ENCODE measurements around the gene TRIM9.
"Not testable (repeated sequence)": the region's sequence is repeated elsewhere in the genome, so short reads cannot be mapped to it uniquely, and the experiment has no call there.

Gene TRIM9

GRCh38 chr14:50998612-50999011 lies 96.3 kb downstream of the TRIM9 start:
- no peak overlapping the region for H3K4me3 ChIP-seq (ENCODE audit: low read length)
- H3K27ac ChIP-seq (ENCODE audit: low read length), result no peak overlapping the region
- DNase-seq, result no peak
- H3K4me1 ChIP-seq (ENCODE audit: low read length), result no peaks in the 10 kb centered on the region
- H3K4me2 ChIP-seq (ENCODE audit: low read depth, low read length), result no peak overlapping the region
- H3K9me2 ChIP-seq (replicated peaks; ENCODE audit: insufficient read depth, low read length), result no peaks in the 10 kb centered on the region
- H2AFZ ChIP-seq (ENCODE audit: low read length), result no peak overlapping the region
- H4K20me1 ChIP-seq (ENCODE audit: insufficient read depth, low read length), result no peaks in the 10 kb centered on the region
- H3F3A ChIP-seq (ENCODE audit: insufficient read depth, low read length), result no peaks in the 10 kb centered on the region
- no peak overlapping the region for H3K9ac ChIP-seq (ENCODE audit: low read length)
- H3K79me2 ChIP-seq (ENCODE audit: low read length), result no peaks in the 10 kb centered on the region
- TF ChIP-seq EZH2phosphoT487 (IDR thresholded peaks at IDR 0.05; ENCODE audit: low read length) (no peak), CTCF (IDR thresholded peaks at IDR 0.05; ENCODE audit: low read length) (no peak), EZH2 (optimal IDR thresholded peaks at IDR 0.05; ENCODE audit: low read depth, low read length) (no peak)
- no peaks in the 10 kb centered on the region for H3K9me3 ChIP-seq (replicated peaks; ENCODE audit: insufficient read depth, low read length)
- H3K36me3 ChIP-seq (replicated peaks; ENCODE audit: insufficient read depth, low read length), result no peaks in the 10 kb centered on the region
- no peaks in the 10 kb centered on the region for H3K27me3 ChIP-seq (replicated peaks; ENCODE audit: insufficient read depth, low read length)

- TF ChIP-seq EZH2 (optimal IDR thresholded peaks at IDR 0.05; ENCODE audit: low read depth, low read length) (no peak), CTCF (IDR thresholded peaks at IDR 0.05; ENCODE audit: low read length) (no peak)
- Histone ChIP-seq H3K4me1 (ENCODE audit: low read length) (no peaks in the 10 kb centered on the region), H3K36me3 (replicated peaks; ENCODE audit: insufficient read depth, low read length) (no peaks in the 10 kb centered on the region)
Observed at GRCh38 chr14:50997712-50998111, 97.2 kb downstream of the TRIM9 start.

GRCh38 chr14:50994158-50994557 lies 100.7 kb downstream of the TRIM9 start:
- H2AFZ ChIP-seq (ENCODE audit: low read length); H3K27ac ChIP-seq (ENCODE audit: low read length); H3K36me3 ChIP-seq (replicated peaks; ENCODE audit: insufficient read depth, low read length); DNase-seq; H3K79me2 ChIP-seq (ENCODE audit: low read length); H3K4me1 ChIP-seq (ENCODE audit: low read length); H3K27me3 ChIP-seq (replicated peaks; ENCODE audit: insufficient read depth, low read length); H3K9me3 ChIP-seq (replicated peaks; ENCODE audit: insufficient read depth, low read length); H3K4me3 ChIP-seq (ENCODE audit: low read length); H3K9me2 ChIP-seq (replicated peaks; ENCODE audit: insufficient read depth, low read length); H3K4me2 ChIP-seq (ENCODE audit: low read depth, low read length); H4K20me1 ChIP-seq (ENCODE audit: insufficient read depth, low read length); H3F3A ChIP-seq (ENCODE audit: insufficient read depth, low read length); H3K9ac ChIP-seq (ENCODE audit: low read length): not testable (repeated sequence)

More at GRCh38 chr14:50997712-50998111, 97.2 kb downstream of the TRIM9 start:
- H3F3A ChIP-seq (ENCODE audit: insufficient read depth, low read length), result no peaks in the 10 kb centered on the region
- no peak overlapping the region for H2AFZ ChIP-seq (ENCODE audit: low read length)
- DNase-seq, result no peak
- no peak overlapping the region for H3K4me2 ChIP-seq (ENCODE audit: low read depth, low read length)
- no peaks in the 10 kb centered on the region for H3K27me3 ChIP-seq (replicated peaks; ENCODE audit: insufficient read depth, low read length)
- H3K4me3 ChIP-seq (ENCODE audit: low read length), result no peak overlapping the region
- H3K9ac ChIP-seq (ENCODE audit: low read length), result no peak overlapping the region
- no peak overlapping the region for H3K27ac ChIP-seq (ENCODE audit: low read length)
- no peaks in the 10 kb centered on the region for H3K79me2 ChIP-seq (ENCODE audit: low read length)
- no peaks in the 10 kb centered on the region for H3K9me3 ChIP-seq (replicated peaks; ENCODE audit: insufficient read depth, low read length)
- no peaks in the 10 kb centered on the region for H4K20me1 ChIP-seq (ENCODE audit: insufficient read depth, low read length)
- no peaks in the 10 kb centered on the region for H3K9me2 ChIP-seq (replicated peaks; ENCODE audit: insufficient read depth, low read length)

GRCh38 chr14:50985859-50986331 lies 109.0 kb downstream of the TRIM9 start:
- no peak overlapping the region for H3K27ac ChIP-seq (ENCODE audit: low read length)
- no peak overlapping the region for H2AFZ ChIP-seq (ENCODE audit: low read length)
- DNase-seq, result no peak
- H3K9ac ChIP-seq (ENCODE audit: low read length), result no peak overlapping the region
- no peaks in the 10 kb centered on the region for H3F3A ChIP-seq (ENCODE audit: insufficient read depth, low read length)
- H3K4me1 ChIP-seq (ENCODE audit: low read length), result no peaks in the 10 kb centered on the region
- no peaks in the 10 kb centered on the region for H3K27me3 ChIP-seq (replicated peaks; ENCODE audit: insufficient read depth, low read length)
- no peaks in the 10 kb centered on the region for H4K20me1 ChIP-seq (ENCODE audit: insufficient read depth, low read length)
- TF ChIP-seq EZH2phosphoT487 (IDR thresholded peaks at IDR 0.05; ENCODE audit: low read length), result no peak
- no peak for TF ChIP-seq CTCF (IDR thresholded peaks at IDR 0.05; ENCODE audit: low read length)
- TF ChIP-seq EZH2 (optimal IDR thresholded peaks at IDR 0.05; ENCODE audit: low read depth, low read length), result no peak
- H3K9me3 ChIP-seq (replicated peaks; ENCODE audit: insufficient read depth, low read length), result no peaks in the 10 kb centered on the region
- no peaks in the 10 kb centered on the region for H3K36me3 ChIP-seq (replicated peaks; ENCODE audit: insufficient read depth, low read length)
- H3K9me2 ChIP-seq (replicated peaks; ENCODE audit: insufficient read depth, low read length), result no peaks in the 10 kb centered on the region
- no peaks in the 10 kb centered on the region for H3K79me2 ChIP-seq (ENCODE audit: low read length)
- H3K4me3 ChIP-seq (ENCODE audit: low read length), result no peak overlapping the region
- H3K4me2 ChIP-seq (ENCODE audit: low read depth, low read length), result no peak overlapping the region
